Measurements from ENCODE around the gene SLC9A9. TPM values are rescaled to one million over a fixed set of nuclear protein-coding genes. Genes with fewer than 3 reads are reported as not detected.

SLC9A9 gene
- polyA plus RNA-seq, 1 donor from 2014 or later = 0.54 TPM

DNA sequence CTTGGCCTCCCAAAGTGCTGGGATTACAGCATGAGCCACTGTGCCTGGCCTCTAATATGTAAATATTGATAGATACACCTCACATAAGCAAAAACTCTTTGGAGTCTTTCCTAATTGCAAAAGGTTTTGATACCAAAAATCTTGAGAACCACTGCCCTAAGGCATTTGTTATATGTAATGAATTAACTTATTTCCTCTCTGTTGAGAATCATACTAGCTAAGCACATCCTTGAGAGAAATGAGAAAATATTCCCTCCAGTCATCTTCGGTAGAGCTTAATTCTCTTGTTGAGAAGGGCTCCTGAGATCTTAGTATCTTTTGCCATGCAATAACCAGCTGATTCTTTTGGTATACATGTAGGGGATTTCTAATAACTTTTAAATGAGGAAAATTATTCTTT, 190.2 kb downstream of the SLC9A9 start:
- no peaks in the 10 kb centered on the region for H3K79me2 ChIP-seq (replicated peaks; ENCODE audit: insufficient read depth, low read length)
- no peaks in the 10 kb centered on the region for H3F3A ChIP-seq (ENCODE audit: insufficient read depth, low read length, poor library complexity, severe bottlenecking)
- no peak for TF ChIP-seq MXI1 (conservative IDR thresholded peaks at IDR 0.05; ENCODE audit: poor library complexity, severe bottlenecking)
- no peak for TF ChIP-seq POLR2AphosphoS5 (IDR thresholded peaks at IDR 0.05)
- TF ChIP-seq EP300 (conservative IDR thresholded peaks at IDR 0.05; ENCODE audit: poor library complexity, severe bottlenecking) = no peak
- no peak for TF ChIP-seq TAF1 (IDR thresholded peaks at IDR 0.05; ENCODE audit: low read depth)
- no peak for TF ChIP-seq EZH2 (IDR thresholded peaks at IDR 0.05; ENCODE audit: borderline replicate concordance, insufficient read depth, low read length, poor library complexity, severe bottlenecking)
- no peaks in the 10 kb centered on the region for H4K20me1 ChIP-seq (ENCODE audit: insufficient read depth)
- H3K9ac ChIP-seq (ENCODE audit: low read length) = no peak overlapping the region
- H3K36me3 ChIP-seq (ENCODE audit: insufficient read depth, low read length) = no peaks in the 10 kb centered on the region
- H3K4me3 ChIP-seq (ENCODE audit: low read length) = no peak overlapping the region
- H3K4me2 ChIP-seq (ENCODE audit: low read length) = no peak overlapping the region
- no peak overlapping the region for H3K27ac ChIP-seq (ENCODE audit: low read length)
- H3K9me3 ChIP-seq (ENCODE audit: low read length) = no peaks in the 10 kb centered on the region
- no peak overlapping the region for H2AFZ ChIP-seq (ENCODE audit: low read depth, low read length)
- no peaks in the 10 kb centered on the region for H3K27me3 ChIP-seq (ENCODE audit: insufficient read depth, low read depth, low read length)
- H3K9me2 ChIP-seq (ENCODE audit: insufficient read depth, low read length) = no peaks in the 10 kb centered on the region

DNA sequence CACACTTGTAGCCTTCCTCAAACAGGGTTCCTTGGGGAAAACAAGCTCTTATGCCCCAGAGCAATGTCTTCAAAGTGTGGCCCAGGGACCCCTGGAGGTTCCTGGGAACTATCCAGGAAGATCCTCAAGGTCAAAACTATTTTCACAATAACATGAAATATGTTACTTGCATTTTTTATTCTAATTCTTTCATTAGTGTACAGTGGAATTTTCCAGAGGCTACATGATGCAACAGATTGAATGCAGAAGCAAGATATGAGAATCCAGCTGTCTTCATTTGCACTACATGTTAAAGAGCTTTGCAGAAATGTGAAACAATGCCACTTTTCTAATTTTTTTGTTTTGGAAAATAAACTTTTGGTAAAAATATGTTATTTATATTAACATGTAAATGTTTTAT, 190.9 kb downstream of the SLC9A9 start:
- Histone ChIP-seq H3K27me3 (ENCODE audit: insufficient read depth, low read depth, low read length) (no peaks in the 10 kb centered on the region), H3K9me3 (ENCODE audit: low read length) (no peaks in the 10 kb centered on the region), H3F3A (ENCODE audit: insufficient read depth, low read length, poor library complexity, severe bottlenecking) (no peaks in the 10 kb centered on the region), H3K4me2 (ENCODE audit: low read length) (no peak overlapping the region), H3K4me3 (ENCODE audit: low read length) (no peak overlapping the region), H4K20me1 (ENCODE audit: insufficient read depth) (no peaks in the 10 kb centered on the region), H2AFZ (ENCODE audit: low read depth, low read length) (no peak overlapping the region), H3K79me2 (replicated peaks; ENCODE audit: insufficient read depth, low read length) (no peaks in the 10 kb centered on the region), H3K9ac (ENCODE audit: low read length) (no peak overlapping the region), H3K36me3 (ENCODE audit: insufficient read depth, low read length) (no peaks in the 10 kb centered on the region), H3K9me2 (ENCODE audit: insufficient read depth, low read length) (no peaks in the 10 kb centered on the region), H3K27ac (ENCODE audit: low read length) (no peak overlapping the region)
- TF ChIP-seq, protein P1, sequence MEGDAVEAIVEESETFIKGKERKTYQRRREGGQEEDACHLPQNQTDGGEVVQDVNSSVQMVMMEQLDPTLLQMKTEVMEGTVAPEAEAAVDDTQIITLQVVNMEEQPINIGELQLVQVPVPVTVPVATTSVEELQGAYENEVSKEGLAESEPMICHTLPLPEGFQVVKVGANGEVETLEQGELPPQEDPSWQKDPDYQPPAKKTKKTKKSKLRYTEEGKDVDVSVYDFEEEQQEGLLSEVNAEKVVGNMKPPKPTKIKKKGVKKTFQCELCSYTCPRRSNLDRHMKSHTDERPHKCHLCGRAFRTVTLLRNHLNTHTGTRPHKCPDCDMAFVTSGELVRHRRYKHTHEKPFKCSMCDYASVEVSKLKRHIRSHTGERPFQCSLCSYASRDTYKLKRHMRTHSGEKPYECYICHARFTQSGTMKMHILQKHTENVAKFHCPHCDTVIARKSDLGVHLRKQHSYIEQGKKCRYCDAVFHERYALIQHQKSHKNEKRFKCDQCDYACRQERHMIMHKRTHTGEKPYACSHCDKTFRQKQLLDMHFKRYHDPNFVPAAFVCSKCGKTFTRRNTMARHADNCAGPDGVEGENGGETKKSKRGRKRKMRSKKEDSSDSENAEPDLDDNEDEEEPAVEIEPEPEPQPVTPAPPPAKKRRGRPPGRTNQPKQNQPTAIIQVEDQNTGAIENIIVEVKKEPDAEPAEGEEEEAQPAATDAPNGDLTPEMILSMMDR (IDR thresholded peaks at IDR 0.05; ENCODE audit: poor library complexity, severe bottlenecking) = no peak
- TF ChIP-seq RAD21 (conservative IDR thresholded peaks at IDR 0.05) = no peak
- no peak for TF ChIP-seq SMC3 (conservative IDR thresholded peaks at IDR 0.05; ENCODE audit: poor library complexity)
- TF ChIP-seq, protein P2, sequence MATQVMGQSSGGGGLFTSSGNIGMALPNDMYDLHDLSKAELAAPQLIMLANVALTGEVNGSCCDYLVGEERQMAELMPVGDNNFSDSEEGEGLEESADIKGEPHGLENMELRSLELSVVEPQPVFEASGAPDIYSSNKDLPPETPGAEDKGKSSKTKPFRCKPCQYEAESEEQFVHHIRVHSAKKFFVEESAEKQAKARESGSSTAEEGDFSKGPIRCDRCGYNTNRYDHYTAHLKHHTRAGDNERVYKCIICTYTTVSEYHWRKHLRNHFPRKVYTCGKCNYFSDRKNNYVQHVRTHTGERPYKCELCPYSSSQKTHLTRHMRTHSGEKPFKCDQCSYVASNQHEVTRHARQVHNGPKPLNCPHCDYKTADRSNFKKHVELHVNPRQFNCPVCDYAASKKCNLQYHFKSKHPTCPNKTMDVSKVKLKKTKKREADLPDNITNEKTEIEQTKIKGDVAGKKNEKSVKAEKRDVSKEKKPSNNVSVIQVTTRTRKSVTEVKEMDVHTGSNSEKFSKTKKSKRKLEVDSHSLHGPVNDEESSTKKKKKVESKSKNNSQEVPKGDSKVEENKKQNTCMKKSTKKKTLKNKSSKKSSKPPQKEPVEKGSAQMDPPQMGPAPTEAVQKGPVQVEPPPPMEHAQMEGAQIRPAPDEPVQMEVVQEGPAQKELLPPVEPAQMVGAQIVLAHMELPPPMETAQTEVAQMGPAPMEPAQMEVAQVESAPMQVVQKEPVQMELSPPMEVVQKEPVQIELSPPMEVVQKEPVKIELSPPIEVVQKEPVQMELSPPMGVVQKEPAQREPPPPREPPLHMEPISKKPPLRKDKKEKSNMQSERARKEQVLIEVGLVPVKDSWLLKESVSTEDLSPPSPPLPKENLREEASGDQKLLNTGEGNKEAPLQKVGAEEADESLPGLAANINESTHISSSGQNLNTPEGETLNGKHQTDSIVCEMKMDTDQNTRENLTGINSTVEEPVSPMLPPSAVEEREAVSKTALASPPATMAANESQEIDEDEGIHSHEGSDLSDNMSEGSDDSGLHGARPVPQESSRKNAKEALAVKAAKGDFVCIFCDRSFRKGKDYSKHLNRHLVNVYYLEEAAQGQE (IDR thresholded peaks at IDR 0.05; ENCODE audit: borderline replicate concordance) = no peak
- no peak for TF ChIP-seq EP300 (conservative IDR thresholded peaks at IDR 0.05; ENCODE audit: poor library complexity, severe bottlenecking)
- TF ChIP-seq MXI1 (conservative IDR thresholded peaks at IDR 0.05; ENCODE audit: poor library complexity, severe bottlenecking) = no peak
- no peak for TF ChIP-seq TAF1 (IDR thresholded peaks at IDR 0.05; ENCODE audit: low read depth)
- TF ChIP-seq EZH2 (IDR thresholded peaks at IDR 0.05; ENCODE audit: borderline replicate concordance, insufficient read depth, low read length, poor library complexity, severe bottlenecking) = no peak
- TF ChIP-seq POLR2AphosphoS5 (IDR thresholded peaks at IDR 0.05) = no peak
